B cell (primary cell): ENCODE results near the gene TMOD4. TPM values are rescaled to one million over a fixed set of nuclear protein-coding genes. Genes with fewer than 3 reads are reported as not detected.

ENCODE experiments used
- ATAC-seq: fragments of 200-7000 bp; cut with Tn5 transposase; one replicate; pipeline ENCODE4 v1.10.0; 2021; ENCODE audit warnings: low read depth, mild to moderate bottlenecking, moderate number of reproducible peaks, moderate library complexity
- CTCF ChIA-PET: fragments of 350-600 bp; sonication (Branson Sonifier 250); formaldehyde crosslinking; loops from one replicate; lab custom pipeline; 2021; ENCODE audit warnings: antibody characterized with exemption, inconsistent platforms; lab: Charles Lee
- POLR2A ChIA-PET: fragments of 350-600 bp; sonication (Branson Sonifier 250); formaldehyde crosslinking; loops from one replicate; lab custom pipeline; 2021; ENCODE audit warnings: antibody characterized with exemption; lab: Charles Lee
- DNase-seq: peaks from one replicate; pipeline ENCODE4 v3.0.0; 2013
- H2AFZ ChIP-seq: 2 replicates; pipeline ENCODE4 v1.6.1; 2012; ENCODE audit warnings: mild to moderate bottlenecking, low read depth, low read length; ENCODE audit not compliant: insufficient read depth, poor library complexity, severe bottlenecking
- H3K27ac ChIP-seq, 2 donors: 1 replicate in 1 of 2; 2 replicates in 1 of 2; pipeline ENCODE4 v1.5.1; 2012 to 2013; ENCODE audit warnings: low read length in 2 of 2, mild to moderate bottlenecking in 2 of 2, moderate library complexity in 1 of 2
- H3K27me3 ChIP-seq, 4 experiments: fragments of 200-600 bp in 1 of 4; sonication (generic) in 1 of 4; replicated peaks in 1 of 4; 1 replicate in 2 of 4; 2 replicates in 2 of 4; pipeline versions ENCODE4 v1.6.1 to v1.7.0; 2013 to 2016; ENCODE audit warnings: low read length in 3 of 4, mild to moderate bottlenecking in 2 of 4, mixed read lengths in 1 of 4, moderate library complexity in 1 of 4; ENCODE audit not compliant: insufficient read depth in 4 of 4, control insufficient read depth in 3 of 4; ENCODE audit errors: control extremely low read depth in 1 of 4
- H3K36me3 ChIP-seq, 2 experiments: replicated peaks in 1 of 2; 1 replicate in 1 of 2; 2 replicates in 1 of 2; pipeline versions ENCODE4 v1.6.1 to v1.7.1; 2013; ENCODE audit warnings: low read length in 1 of 2; ENCODE audit not compliant: insufficient read depth in 2 of 2, control insufficient read depth in 1 of 2; ENCODE audit errors: control extremely low read depth in 1 of 2, extremely low read depth in 1 of 2
- H3K4me1 ChIP-seq, 2 donors: fragments of 200-600 bp in 1 of 2; sonication (generic) in 1 of 2; 1 replicate in 1 of 2; 2 replicates in 1 of 2; pipeline versions ENCODE4 v1.5.1 to v1.6.1; 2013 to 2017; ENCODE audit warnings: low read length in 2 of 2; ENCODE audit not compliant: control insufficient read depth in 2 of 2, insufficient read depth in 2 of 2
- H3K4me2 ChIP-seq: replicated peaks from 2 replicates; pipeline ENCODE3; 2012; ENCODE audit warnings: mild to moderate bottlenecking, low read depth, low read length; ENCODE audit not compliant: poor library complexity, severe bottlenecking
- H3K4me3 ChIP-seq, 5 experiments: fragments of 200-600 bp in 1 of 5; sonication (generic) in 1 of 5; 1 replicate in 3 of 5; 2 replicates in 2 of 5; pipeline versions ENCODE4 v1.5.1 to v1.7.0; 2011 to 2016; ENCODE audit warnings: low read length in 4 of 5, mild to moderate bottlenecking in 4 of 5, low read depth in 2 of 5, control low read depth in 1 of 5, moderate library complexity in 1 of 5; ENCODE audit not compliant: insufficient read depth in 1 of 5; ENCODE audit errors: control extremely low read depth in 1 of 5, extremely low read depth in 1 of 5
- H3K79me2 ChIP-seq: fragments of 200-600 bp; sonication (generic); one replicate; pipeline ENCODE4 v1.6.0; 2016; ENCODE audit warnings: low read length; ENCODE audit not compliant: control insufficient read depth, insufficient read depth
- H3K9ac ChIP-seq: fragments of 200-600 bp; sonication (generic); 2 replicates; pipeline ENCODE4 v1.6.1; 2017; ENCODE audit warnings: mild to moderate bottlenecking, low read length, moderate library complexity
- H3K9me3 ChIP-seq, 3 donors: one replicate each; pipeline versions ENCODE4 v1.6.1 to v1.7.1; 2013; ENCODE audit warnings: low read length in 2 of 3; ENCODE audit not compliant: control insufficient read depth in 2 of 3, insufficient read depth in 1 of 3; ENCODE audit errors: control extremely low read depth in 1 of 3
- H4K20me1 ChIP-seq: 2 replicates; pipeline ENCODE4 v1.6.0; 2012; ENCODE audit warnings: mild to moderate bottlenecking, low read length; ENCODE audit not compliant: insufficient read depth, control insufficient read depth, poor library complexity, severe bottlenecking
- H3K27ac Mint-ChIP-seq: one replicate; pipeline ENCODE4 v1.8.0; 2021; ENCODE audit warnings: mixed read lengths
- H3K27me3 Mint-ChIP-seq: one replicate; pipeline ENCODE4 v1.8.0; 2021; ENCODE audit warnings: mixed read lengths
- H3K4me1 Mint-ChIP-seq: one replicate; pipeline ENCODE4 v1.8.0; 2021; ENCODE audit warnings: mixed read lengths
- H3K4me3 Mint-ChIP-seq: one replicate; pipeline ENCODE4 v1.8.0; 2021; ENCODE audit warnings: mixed read lengths
- H3K9me3 Mint-ChIP-seq: one replicate; pipeline ENCODE4 v1.8.0; 2022; ENCODE audit warnings: mixed read lengths; ENCODE audit not compliant: insufficient read depth
- EZH2 ChIP-seq: IDR thresholded peaks from 2 replicates; pipeline ENCODE4 v1.6.1; 2012; ENCODE audit warnings: borderline replicate concordance, low read depth, mild to moderate bottlenecking, moderate library complexity, low read length; ENCODE audit not compliant: insufficient read depth, poor library complexity, severe bottlenecking
- WGBS: methylation state at CpG from one replicate; pipeline ENCODE4 v1.1.5; 2013; ENCODE audit warnings: missing lambda C conversion rate; ENCODE audit not compliant: insufficient coverage; 5-methylcytosine and 5-hydroxymethylcytosine counted together
- intact Hi-C: fragments of 100-400 bp; cut with micrococcal nuclease; formaldehyde crosslinking; loops from one replicate; pipeline ENCODE4 v1.10.0; 2022
- polyA plus RNA-seq: library from polyadenylated mRNA; depleted of rRNA; stranded (reverse); fragments of >200 nt; gene quantifications from 2 replicates; pipeline ENCODE4 v1.2.3, GENCODE V29; 2012
- total RNA-seq, 2 donors: library from RNA; stranded (reverse); fragments of 120-200 nt in 1 of 2; gene quantifications; 1 replicate in 1 of 2; 2 replicates in 1 of 2; pipeline versions ENCODE4 v1.2.3 to v1.2.4, GENCODE V29; 2013 to 2022
- TF ChIP-seq, protein P1 (sequence below): fragments of 200-600 bp; IDR thresholded peaks from one replicate; pipeline ENCODE4 v1.8.0; 2022; ENCODE audit warnings: antibody characterized with exemption, mild to moderate bottlenecking

TMOD4 gene
- total and polyA plus RNA-seq, 2 donors (not counting 1 experiment from before 2014, with no cell fraction given) = 1.7 to 3.5 TPM

DNA sequence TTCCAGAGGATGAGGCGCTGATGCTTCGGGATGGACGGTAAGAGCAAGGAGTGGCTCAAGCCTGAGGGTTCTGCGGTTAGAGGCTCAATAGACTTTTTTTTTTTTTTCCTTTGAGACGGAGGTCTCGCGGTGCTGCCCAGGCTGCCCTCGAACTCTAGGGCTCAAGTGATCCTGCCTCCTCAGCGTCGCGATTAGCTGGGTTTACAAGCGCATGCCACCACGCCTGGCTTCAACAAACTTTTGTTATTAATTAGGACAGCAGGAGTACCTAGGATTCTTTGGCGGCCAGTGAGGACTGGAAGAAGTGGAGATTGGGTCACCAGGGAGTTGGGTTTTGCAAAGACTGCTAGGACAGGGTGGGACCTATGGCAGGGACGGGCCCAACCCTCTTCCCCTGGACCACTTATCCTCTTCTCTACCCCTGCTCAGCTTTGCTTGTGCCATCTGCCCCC, 9.2 kb downstream of the TMOD4 start:
- DNase-seq (no peak), ATAC-seq (no peak)
- CTCF ChIA-PET = interaction anchor here (1.0 to 2.7 kb wide), 4 partner anchors 9 to 173 kb away, joined by 3 to 9 read pairs (median 6); partner anchors contain the start of gene TNFAIP8L2
- Mint-ChIP-seq H3K4me1 (peaks cover 35% of the 10 kb centered on the region), H3K9me3 (no peaks in the 10 kb centered on the region), H3K4me3 (peak overlapping the region; percentile 92), H3K27me3 (no peaks in the 10 kb centered on the region), H3K27ac (peak overlapping the region; percentile 96)
- peak overlapping the region; percentile 82 for H3K9ac ChIP-seq
- no peaks in the 10 kb centered on the region for H3K9me3 ChIP-seq
- no peak for TF ChIP-seq EZH2
- TF ChIP-seq, protein P1, sequence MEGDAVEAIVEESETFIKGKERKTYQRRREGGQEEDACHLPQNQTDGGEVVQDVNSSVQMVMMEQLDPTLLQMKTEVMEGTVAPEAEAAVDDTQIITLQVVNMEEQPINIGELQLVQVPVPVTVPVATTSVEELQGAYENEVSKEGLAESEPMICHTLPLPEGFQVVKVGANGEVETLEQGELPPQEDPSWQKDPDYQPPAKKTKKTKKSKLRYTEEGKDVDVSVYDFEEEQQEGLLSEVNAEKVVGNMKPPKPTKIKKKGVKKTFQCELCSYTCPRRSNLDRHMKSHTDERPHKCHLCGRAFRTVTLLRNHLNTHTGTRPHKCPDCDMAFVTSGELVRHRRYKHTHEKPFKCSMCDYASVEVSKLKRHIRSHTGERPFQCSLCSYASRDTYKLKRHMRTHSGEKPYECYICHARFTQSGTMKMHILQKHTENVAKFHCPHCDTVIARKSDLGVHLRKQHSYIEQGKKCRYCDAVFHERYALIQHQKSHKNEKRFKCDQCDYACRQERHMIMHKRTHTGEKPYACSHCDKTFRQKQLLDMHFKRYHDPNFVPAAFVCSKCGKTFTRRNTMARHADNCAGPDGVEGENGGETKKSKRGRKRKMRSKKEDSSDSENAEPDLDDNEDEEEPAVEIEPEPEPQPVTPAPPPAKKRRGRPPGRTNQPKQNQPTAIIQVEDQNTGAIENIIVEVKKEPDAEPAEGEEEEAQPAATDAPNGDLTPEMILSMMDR = no peak
- peak overlapping the region; percentile 26 to 80 for H3K27ac ChIP-seq
- peaks cover 20% of the 10 kb centered on the region for H3K79me2 ChIP-seq
- intact Hi-C loops = loop anchor here (1.0 to 10.0 kb wide), 4 partner anchors 20 to 682 kb away; partner anchors contain the start of genes CTSS, RFX5, SEMA6C and TARS2
- POLR2A ChIA-PET = interaction anchor here (0.6 to 1.6 kb wide), 5 partner anchors 10 to 88 kb away, joined by 3 to 8 read pairs (median 4); partner anchors contain the start of genes PSMD4, TNFAIP8L2 and VPS72
- peaks cover 4% of the 10 kb centered on the region for H4K20me1 ChIP-seq
- H3K4me1 ChIP-seq = peaks cover 16 to 21% of the 10 kb centered on the region in 2 donors
- H3K4me2 ChIP-seq = peak overlapping the region; percentile 91
- peaks cover 3 to 38% of the 10 kb centered on the region in 2 experiments for H3K36me3 ChIP-seq
- peak overlapping the region; percentile 81 to 99 (median 92) for H3K4me3 ChIP-seq
- WGBS = 1% methylated on average over 11 of the region's 15 CpGs
- H3K27me3 ChIP-seq = no peaks in the 10 kb centered on the region
- peak overlapping the region; percentile 74 for H2AFZ ChIP-seq
